Caco-2 (cell line): ENCODE measurements around the gene COCH. TPM values are rescaled to one million over a fixed set of nuclear protein-coding genes. Genes with fewer than 3 reads are reported as not detected.
"Not testable (repeated sequence)": the region's sequence is repeated elsewhere in the genome, so short reads cannot be mapped to it uniquely, and the experiment has no call there.

Source experiments
- BruUV-seq: library from RNA; stranded (reverse); fragments of 400-500 nt; replicated peaks from 2 replicates; lab custom pipeline; 2021; lab: Mats Ljungman, UMichigan
- CTCF ChIA-PET: fragments of 300-600 bp; sonication (Branson Sonifier 250); formaldehyde crosslinking; loops from one replicate; lab custom pipeline; 2022; ENCODE audit warnings: antibody characterized with exemption; lab: Charles Lee
- POLR2A ChIA-PET: fragments of 300-600 bp; sonication (Branson Sonifier 250); formaldehyde crosslinking; loops from one replicate; lab custom pipeline; 2022; ENCODE audit warnings: antibody characterized with exemption; lab: Charles Lee
- DNase-seq, 2 experiments: peaks; one replicate each; pipeline versions ENCODE4 v3.0.0 to v3.0.0-alpha.2; 2020 to 2022
- H3K27me3 ChIP-seq: replicated peaks from 2 replicates; pipeline ENCODE4 v1.6.0; 2011; ENCODE audit warnings: low read length; ENCODE audit not compliant: control insufficient read depth, insufficient read depth
- H3K36me3 ChIP-seq: 2 replicates; pipeline ENCODE4 v1.5.1; 2011; ENCODE audit warnings: low read length; ENCODE audit not compliant: control insufficient read depth, insufficient read depth
- H3K4me1 ChIP-seq: fragments of 250-450 bp; sonication (Bioruptor Pico); 2 replicates; pipeline ENCODE4 v1.5.1; 2020; ENCODE audit warnings: mild to moderate bottlenecking
- H3K4me3 ChIP-seq: 2 replicates; pipeline ENCODE4 v1.5.1; 2011; ENCODE audit warnings: low read depth, mild to moderate bottlenecking, control low read depth, low read length
- H3K9me3 ChIP-seq: fragments of 250-450 bp; sonication (Bioruptor Pico); 2 replicates; pipeline ENCODE4 v1.5.1; 2020; ENCODE audit warnings: mild to moderate bottlenecking, moderate library complexity
- H3K27ac Mint-ChIP-seq: one replicate; pipeline ENCODE4 v1.8.0; 2022; ENCODE audit warnings: mixed read lengths; ENCODE audit not compliant: unreplicated experiment
- H3K27me3 Mint-ChIP-seq: one replicate; pipeline ENCODE4 v1.8.0; 2022; ENCODE audit warnings: mixed read lengths; ENCODE audit not compliant: insufficient read depth, unreplicated experiment
- H3K36me3 Mint-ChIP-seq: one replicate; pipeline ENCODE4 v1.8.0; 2022; ENCODE audit warnings: mild to moderate bottlenecking, mixed read lengths; ENCODE audit not compliant: insufficient read depth, unreplicated experiment
- H3K4me1 Mint-ChIP-seq: one replicate; pipeline ENCODE4 v1.8.0; 2022; ENCODE audit warnings: low read depth, mixed read lengths; ENCODE audit not compliant: unreplicated experiment
- H3K4me3 Mint-ChIP-seq: one replicate; pipeline ENCODE4 v1.8.0; 2022; ENCODE audit warnings: mild to moderate bottlenecking, moderate library complexity, mixed read lengths; ENCODE audit not compliant: unreplicated experiment
- H3K9me3 Mint-ChIP-seq: one replicate; pipeline ENCODE4 v1.8.0; 2022; ENCODE audit warnings: mixed read lengths; ENCODE audit not compliant: unreplicated experiment
- intact Hi-C: fragments of 100-400 bp; cut with micrococcal nuclease; formaldehyde crosslinking; loops from one replicate; pipeline ENCODE4 v1.10.0; 2022; ENCODE audit not compliant: unreplicated experiment
- total RNA-seq: library from RNA; stranded (reverse); gene quantifications from 2 replicates; pipeline ENCODE4 v1.2.3, GENCODE V29; 2022
- TF ChIP-seq, protein P1 (sequence below), 2 experiments: fragments of 200-600 bp in 1 of 2; IDR thresholded peaks; 1 replicate in 1 of 2; 2 replicates in 1 of 2; pipeline versions ENCODE4 v1.5.1 to v1.8.0; 2011 to 2022; ENCODE audit warnings: antibody characterized with exemption in 1 of 2, control low read depth in 1 of 2, inconsistent platforms in 1 of 2, low read depth in 1 of 2, low read length in 1 of 2, mild to moderate bottlenecking in 1 of 2, moderate library complexity in 1 of 2; ENCODE audit not compliant: insufficient read depth in 1 of 2, severe bottlenecking in 1 of 2, unreplicated experiment in 1 of 2

COCH gene
- total RNA-seq, 1 experiment from 2014 or later: 32.2 TPM

DNA sequence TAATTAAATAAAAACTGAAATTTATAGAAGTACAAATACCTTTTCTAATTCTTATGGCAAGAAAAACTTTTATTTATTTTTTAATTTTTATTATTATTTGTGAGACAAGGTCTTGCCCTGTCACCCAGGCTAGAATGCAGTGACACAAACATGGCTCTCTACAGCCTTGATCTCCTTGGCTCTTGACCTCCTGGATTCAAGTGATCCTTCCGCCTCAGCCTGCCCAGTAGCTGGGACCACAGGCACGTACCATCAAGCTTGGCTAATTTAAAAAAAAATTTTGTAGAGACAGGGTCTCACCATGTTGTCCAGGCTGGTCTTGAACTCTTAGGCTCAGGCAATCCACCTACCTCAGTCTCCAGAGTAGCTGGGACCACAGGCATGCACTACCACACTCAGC lies 47.4 kb downstream of the COCH start:
- DNase-seq: no peak
- CTCF ChIA-PET: no interaction called here
- H3K9me3 Mint-ChIP-seq: no peaks in the 10 kb centered on the region
- H3K36me3 ChIP-seq: no peaks in the 10 kb centered on the region
- H3K4me3 Mint-ChIP-seq: no peak overlapping the region
- BruUV-seq: no TSS peak
- POLR2A ChIA-PET: no interaction called here
- no peak overlapping the region for H3K4me3 ChIP-seq
- H3K9me3 ChIP-seq: no peaks in the 10 kb centered on the region
- intact Hi-C loops: no loop called here
- H3K36me3 Mint-ChIP-seq: peaks cover 20% of the 10 kb centered on the region
- no peaks in the 10 kb centered on the region for H3K27me3 ChIP-seq
- H3K4me1 Mint-ChIP-seq: no peaks in the 10 kb centered on the region
- no peaks in the 10 kb centered on the region for H3K27me3 Mint-ChIP-seq
- no peak overlapping the region for H3K27ac Mint-ChIP-seq
- H3K4me1 ChIP-seq: no peaks in the 10 kb centered on the region
- TF ChIP-seq, protein P1, sequence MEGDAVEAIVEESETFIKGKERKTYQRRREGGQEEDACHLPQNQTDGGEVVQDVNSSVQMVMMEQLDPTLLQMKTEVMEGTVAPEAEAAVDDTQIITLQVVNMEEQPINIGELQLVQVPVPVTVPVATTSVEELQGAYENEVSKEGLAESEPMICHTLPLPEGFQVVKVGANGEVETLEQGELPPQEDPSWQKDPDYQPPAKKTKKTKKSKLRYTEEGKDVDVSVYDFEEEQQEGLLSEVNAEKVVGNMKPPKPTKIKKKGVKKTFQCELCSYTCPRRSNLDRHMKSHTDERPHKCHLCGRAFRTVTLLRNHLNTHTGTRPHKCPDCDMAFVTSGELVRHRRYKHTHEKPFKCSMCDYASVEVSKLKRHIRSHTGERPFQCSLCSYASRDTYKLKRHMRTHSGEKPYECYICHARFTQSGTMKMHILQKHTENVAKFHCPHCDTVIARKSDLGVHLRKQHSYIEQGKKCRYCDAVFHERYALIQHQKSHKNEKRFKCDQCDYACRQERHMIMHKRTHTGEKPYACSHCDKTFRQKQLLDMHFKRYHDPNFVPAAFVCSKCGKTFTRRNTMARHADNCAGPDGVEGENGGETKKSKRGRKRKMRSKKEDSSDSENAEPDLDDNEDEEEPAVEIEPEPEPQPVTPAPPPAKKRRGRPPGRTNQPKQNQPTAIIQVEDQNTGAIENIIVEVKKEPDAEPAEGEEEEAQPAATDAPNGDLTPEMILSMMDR (IDR thresholded peaks at IDR 0.05; ENCODE audit: insufficient read depth in 1 of 2, low read depth in 1 of 2, low read length in 1 of 2, severe bottlenecking in 1 of 2, unreplicated experiment in 1 of 2): no peak

DNA sequence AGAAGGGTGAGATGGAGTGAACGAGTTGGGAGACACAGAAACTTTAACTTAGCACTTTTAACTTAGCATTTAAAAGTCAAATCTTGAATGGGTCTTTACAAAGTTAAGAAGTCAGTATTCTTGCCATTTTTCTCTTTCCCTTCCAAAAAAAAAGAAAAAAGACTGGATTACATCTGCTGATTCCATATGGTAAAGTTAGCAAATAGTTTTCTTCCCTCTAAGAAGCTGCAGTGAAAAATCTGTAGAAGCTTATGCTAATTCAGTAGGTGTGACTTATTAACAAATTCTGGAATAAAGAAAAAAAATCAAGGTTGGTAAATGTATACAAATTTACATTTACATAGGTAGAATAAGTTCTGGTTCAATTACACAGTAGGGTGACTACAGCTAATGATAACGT lies 50.9 kb downstream of the COCH start:
- H3K4me1 Mint-ChIP-seq: no peaks in the 10 kb centered on the region
- no peaks in the 10 kb centered on the region for H3K9me3 Mint-ChIP-seq
- peaks cover 6% of the 10 kb centered on the region for H3K36me3 Mint-ChIP-seq
- Histone ChIP-seq H3K36me3 (no peaks in the 10 kb centered on the region), H3K27me3 (no peaks in the 10 kb centered on the region), H3K4me3 (no peak overlapping the region), H3K9me3 (no peaks in the 10 kb centered on the region), H3K4me1 (no peaks in the 10 kb centered on the region)
- no peak overlapping the region for H3K27ac Mint-ChIP-seq
- ChIA-PET CTCF (no interaction called here), POLR2A (no interaction called here)
- TF ChIP-seq, protein P1 (IDR thresholded peaks at IDR 0.05; ENCODE audit: insufficient read depth in 1 of 2, low read depth in 1 of 2, low read length in 1 of 2, severe bottlenecking in 1 of 2, unreplicated experiment in 1 of 2): no peak
- intact Hi-C loops: no loop called here
- no TSS peak for BruUV-seq
- no peak overlapping the region for H3K4me3 Mint-ChIP-seq
- no peak for DNase-seq
- no peaks in the 10 kb centered on the region for H3K27me3 Mint-ChIP-seq

DNA sequence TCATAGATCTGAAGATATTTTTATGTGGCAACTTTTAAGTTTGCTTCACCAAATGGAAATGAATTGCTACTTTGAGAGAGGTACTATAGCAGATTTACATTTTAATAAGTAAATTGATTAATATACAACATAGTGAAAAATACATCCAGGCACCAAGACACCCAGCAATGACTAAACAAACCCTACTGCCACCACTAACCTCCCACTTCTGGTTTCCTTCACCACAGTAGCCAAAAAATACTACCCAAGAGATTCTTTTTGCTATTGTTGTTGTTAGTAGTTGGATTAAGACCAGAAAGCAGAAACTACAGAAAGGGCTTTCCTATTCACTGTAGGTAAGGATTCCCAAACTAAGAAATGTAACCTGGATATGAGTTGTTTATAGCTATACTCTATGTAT lies 54.1 kb downstream of the COCH start:
- CTCF ChIA-PET: no interaction called here
- Histone ChIP-seq H3K27me3 (no peaks in the 10 kb centered on the region), H3K36me3 (no peaks in the 10 kb centered on the region; the same call in 1 of the 2 replicates), H3K9me3 (no peaks in the 10 kb centered on the region), H3K4me3 (no peak overlapping the region), H3K4me1 (no peaks in the 10 kb centered on the region)
- no peaks in the 10 kb centered on the region for H3K27me3 Mint-ChIP-seq
- no peak overlapping the region for H3K27ac Mint-ChIP-seq
- POLR2A ChIA-PET: no interaction called here
- BruUV-seq: no TSS peak
- TF ChIP-seq, protein P1 (IDR thresholded peaks at IDR 0.05; ENCODE audit: insufficient read depth in 1 of 2, low read depth in 1 of 2, low read length in 1 of 2, severe bottlenecking in 1 of 2, unreplicated experiment in 1 of 2): no peak
- DNase-seq: no peak
- intact Hi-C loops: no loop called here
- no peak overlapping the region for H3K4me3 Mint-ChIP-seq
- H3K36me3 Mint-ChIP-seq: peaks cover 6% of the 10 kb centered on the region
- no peaks in the 10 kb centered on the region for H3K9me3 Mint-ChIP-seq
- no peaks in the 10 kb centered on the region for H3K4me1 Mint-ChIP-seq

DNA sequence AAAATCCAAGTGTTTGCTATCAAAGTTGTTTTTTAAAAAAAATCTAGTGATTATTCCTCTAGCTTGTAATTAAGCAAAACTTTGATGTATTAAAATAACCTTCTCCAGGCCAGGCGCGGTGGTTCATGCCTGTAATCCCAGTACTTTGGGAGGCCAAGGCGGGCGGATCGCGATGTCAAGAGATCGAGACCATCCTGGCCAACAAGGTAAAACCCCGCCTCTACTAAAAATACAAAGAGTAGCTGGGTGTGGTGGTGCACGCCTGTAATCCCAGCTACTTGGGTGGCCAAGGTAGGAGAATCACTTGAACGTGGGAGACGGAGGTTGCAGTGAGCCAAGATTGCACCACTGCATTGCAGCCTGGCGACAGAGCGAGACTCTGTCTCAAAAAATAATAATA lies 59.6 kb downstream of the COCH start:
- H3K4me3 Mint-ChIP-seq, BruUV-seq, DNase-seq, H3K27me3 ChIP-seq, CTCF ChIA-PET, H3K9me3 ChIP-seq, H3K27me3 Mint-ChIP-seq, H3K4me1 ChIP-seq, H3K9me3 Mint-ChIP-seq, H3K4me3 ChIP-seq, H3K4me1 Mint-ChIP-seq, H3K27ac Mint-ChIP-seq, H3K36me3 ChIP-seq, POLR2A ChIA-PET, intact Hi-C loops: not testable (repeated sequence)
- peaks cover 18% of the 10 kb centered on the region for H3K36me3 Mint-ChIP-seq
